GM19351 (cell line): ENCODE data around the gene SAG.

Source experiments
- ATAC-seq: cut with Tn5 transposase; IDR thresholded peaks from one replicate; pipeline ENCODE4 v1.9.1; 2021; ENCODE audit warnings: mild to moderate bottlenecking, moderate library complexity; ENCODE audit not compliant: unreplicated experiment

SAG gene

GRCh38 chr2:233287871-233288270 lies 19.7 kb upstream of the SAG start:
- ATAC-seq = no peak

- no peak for ATAC-seq
These were observed 19.0 kb upstream of the SAG start for GRCh38 chr2:233288663-233289062.

- ATAC-seq = no peak
These were observed 18.0 kb upstream of the SAG start for GRCh38 chr2:233289648-233290047.

- ATAC-seq = no peak
These were observed 17.4 kb upstream of the SAG start for GRCh38 chr2:233290051-233290845.

GRCh38 chr2:233295891-233296290 lies 11.7 kb upstream of the SAG start:
- ATAC-seq = no peak

- no peak for ATAC-seq
These were observed 10.5 kb upstream of the SAG start for GRCh38 chr2:233297076-233297475.

- no peak for ATAC-seq
These were observed 7.2 kb upstream of the SAG start for GRCh38 chr2:233300401-233300800.

- ATAC-seq = no peak
These were observed 6.4 kb upstream of the SAG start for GRCh38 chr2:233301248-233301647.

GRCh38 chr2:233301811-233302210 lies 5.8 kb upstream of the SAG start:
- ATAC-seq = no peak

- ATAC-seq = no peak
These were observed 4.4 kb upstream of the SAG start for GRCh38 chr2:233303252-233303651.

- no peak for ATAC-seq
These were observed 3.8 kb downstream of the SAG start for GRCh38 chr2:233311241-233311926.

- peak; percentile 48 for ATAC-seq
These were observed 5.3 kb downstream of the SAG start for GRCh38 chr2:233312874-233313273.

GRCh38 chr2:233314180-233314925 lies 6.7 kb downstream of the SAG start:
- ATAC-seq = no peak

- ATAC-seq = no peak
These were observed 9.8 kb downstream of the SAG start for GRCh38 chr2:233317196-233317943.

GRCh38 chr2:233319256-233319655 lies 11.6 kb downstream of the SAG start:
- no peak for ATAC-seq

GRCh38 chr2:233320470-233320869 lies 12.9 kb downstream of the SAG start:
- ATAC-seq = no peak

GRCh38 chr2:233321166-233321565 lies 13.6 kb downstream of the SAG start:
- no peak for ATAC-seq

GRCh38 chr2:233323851-233324250 lies 16.2 kb downstream of the SAG start:
- no peak for ATAC-seq

GRCh38 chr2:233325256-233325655 lies 17.6 kb downstream of the SAG start:
- no peak for ATAC-seq

GRCh38 chr2:233325814-233326213 lies 18.2 kb downstream of the SAG start:
- no peak for ATAC-seq

- ATAC-seq = no peak
These were observed 18.9 kb downstream of the SAG start for GRCh38 chr2:233326500-233326899.
